ENCODE results near the gene JMJD1C. TPM values are rescaled to one million over a fixed set of nuclear protein-coding genes. Genes with fewer than 3 reads are reported as not detected.
"Not testable (repeated sequence)": the region's sequence is repeated elsewhere in the genome, so short reads cannot be mapped to it uniquely, and the experiment has no call there.

The JMJD1C gene
- total RNA-seq, 2 experiments from 2014 or later = 389 to 399 TPM

- Mint-ChIP-seq H3K4me3 (no peak overlapping the region), H3K9me3 (no peaks in the 10 kb centered on the region), H3K27me3 (no peaks in the 10 kb centered on the region), H3K4me1 (ENCODE audit: low read depth) (peaks cover 62% of the 10 kb centered on the region), H3K27ac (no peak overlapping the region), H3K36me3 (ENCODE audit: low read depth) (peaks cover 21% of the 10 kb centered on the region)
- Histone ChIP-seq H3K27ac (ENCODE audit: low read depth in 1 of 2, low read length in 2 of 2) (no peak overlapping the region), H3K4me1 (ENCODE audit: insufficient read depth, low read length) (peaks cover 15% of the 10 kb centered on the region), H3K4me3 (ENCODE audit: low read length) (no peak overlapping the region), H3K9me3 (ENCODE audit: control insufficient read depth in 1 of 2, insufficient read depth in 1 of 2, low read length in 2 of 2) (no peaks in the 10 kb centered on the region), H3K27me3 (ENCODE audit: control insufficient read depth in 1 of 2, insufficient read depth in 2 of 2, low read length in 2 of 2) (no peaks in the 10 kb centered on the region), H3K36me3 (ENCODE audit: insufficient read depth, low read length) (peaks cover 3% of the 10 kb centered on the region)
- intact Hi-C loops (cut with DNase I, micrococcal nuclease) = no loop called here
- TF ChIP-seq CTCF (IDR thresholded peaks at IDR 0.05) = no peak
- no peak for DNase-seq
- ChIA-PET CTCF (no interaction called here), POLR2A (no interaction called here)
- ATAC-seq (ENCODE audit: poor library complexity) = no peak
Measured at GRCh38 chr10:63384001-63384400, 81.8 kb downstream of the JMJD1C start.

GRCh38 chr10:63383141-63383540 is 82.6 kb downstream of the JMJD1C start:
- intact Hi-C loops (cut with DNase I, micrococcal nuclease) = no loop called here
- Histone ChIP-seq H3K27ac (ENCODE audit: low read depth in 1 of 2, low read length in 2 of 2) (no peak overlapping the region), H3K9me3 (ENCODE audit: control insufficient read depth in 1 of 2, insufficient read depth in 1 of 2, low read length in 2 of 2) (no peaks in the 10 kb centered on the region), H3K27me3 (ENCODE audit: control insufficient read depth in 1 of 2, insufficient read depth in 2 of 2, low read length in 2 of 2) (no peaks in the 10 kb centered on the region), H3K4me3 (ENCODE audit: low read length) (no peak overlapping the region), H3K4me1 (ENCODE audit: insufficient read depth, low read length) (peaks cover 12% of the 10 kb centered on the region), H3K36me3 (ENCODE audit: insufficient read depth, low read length) (peaks cover 3% of the 10 kb centered on the region)
- POLR2A ChIA-PET = interaction anchor here (1.1 kb wide), 1 partner anchor 114 kb away, joined by 3 read pairs; no protein-coding TSS in a partner anchor
- H3K27ac Mint-ChIP-seq = no peak overlapping the region
- no peak overlapping the region for H3K4me3 Mint-ChIP-seq
- no peaks in the 10 kb centered on the region for H3K27me3 Mint-ChIP-seq
- ATAC-seq (ENCODE audit: poor library complexity) (no peak), DNase-seq (no peak)
- no peak for TF ChIP-seq CTCF (IDR thresholded peaks at IDR 0.05)
- peaks cover 13% of the 10 kb centered on the region for H3K36me3 Mint-ChIP-seq (ENCODE audit: low read depth)
- H3K9me3 Mint-ChIP-seq = no peaks in the 10 kb centered on the region
- H3K4me1 Mint-ChIP-seq (ENCODE audit: low read depth) = peaks cover 54% of the 10 kb centered on the region
- CTCF ChIA-PET = no interaction called here

- ChIA-PET CTCF (no interaction called here), POLR2A (interaction anchor here (1.1 kb wide), 1 partner anchor 113 kb away, joined by 3 read pairs; no protein-coding TSS in a partner anchor)
- Histone ChIP-seq H3K36me3 (ENCODE audit: insufficient read depth, low read length) (peaks cover 3% of the 10 kb centered on the region), H3K4me1 (ENCODE audit: insufficient read depth, low read length) (peaks cover 9% of the 10 kb centered on the region), H3K27me3 (ENCODE audit: control insufficient read depth in 1 of 2, insufficient read depth in 2 of 2, low read length in 2 of 2) (no peaks in the 10 kb centered on the region), H3K4me3 (ENCODE audit: low read length) (no peak overlapping the region), H3K9me3 (ENCODE audit: control insufficient read depth in 1 of 2, insufficient read depth in 1 of 2, low read length in 2 of 2) (no peaks in the 10 kb centered on the region), H3K27ac (ENCODE audit: low read depth in 1 of 2, low read length in 2 of 2) (no peak overlapping the region)
- Mint-ChIP-seq H3K4me3 (no peak overlapping the region), H3K4me1 (ENCODE audit: low read depth) (peaks cover 46% of the 10 kb centered on the region), H3K36me3 (ENCODE audit: low read depth) (peaks cover 15% of the 10 kb centered on the region), H3K27ac (no peak overlapping the region), H3K9me3 (no peaks in the 10 kb centered on the region), H3K27me3 (no peaks in the 10 kb centered on the region)
- TF ChIP-seq CTCF (IDR thresholded peaks at IDR 0.05) = no peak
- DNase-seq (no peak), ATAC-seq (ENCODE audit: poor library complexity) (no peak)
- intact Hi-C loops (cut with DNase I, micrococcal nuclease) = no loop called here
Measured at GRCh38 chr10:63382066-63382465, 83.7 kb downstream of the JMJD1C start.

GRCh38 chr10:63377305-63377661 is 88.5 kb downstream of the JMJD1C start:
- H3K4me1 ChIP-seq (ENCODE audit: insufficient read depth, low read length); H3K4me3 ChIP-seq (ENCODE audit: low read length); intact Hi-C loops (cut with DNase I, micrococcal nuclease); H3K27ac ChIP-seq (ENCODE audit: low read depth in 1 of 2, low read length in 2 of 2); H3K36me3 ChIP-seq (ENCODE audit: insufficient read depth, low read length); H3K9me3 Mint-ChIP-seq; POLR2A ChIA-PET; H3K27me3 Mint-ChIP-seq; H3K9me3 ChIP-seq (ENCODE audit: control insufficient read depth in 1 of 2, insufficient read depth in 1 of 2, low read length in 2 of 2); H3K27ac Mint-ChIP-seq; DNase-seq; ATAC-seq (ENCODE audit: poor library complexity); H3K4me3 Mint-ChIP-seq; H3K27me3 ChIP-seq (ENCODE audit: control insufficient read depth in 1 of 2, insufficient read depth in 2 of 2, low read length in 2 of 2); CTCF ChIA-PET: not testable (repeated sequence)
- Mint-ChIP-seq H3K36me3 (ENCODE audit: low read depth) (peaks cover 25% of the 10 kb centered on the region), H3K4me1 (ENCODE audit: low read depth) (peaks cover 39% of the 10 kb centered on the region)

All from CD4-positive, alpha-beta T cell (primary cell).